MM.1S (cell line): ENCODE data around the gene MACROD2.

Experiments
- EZH2 ChIP-seq: fragments of 300-600 bp; sonication (generic); optimal IDR thresholded peaks from 2 replicates; pipeline ENCODE3; 2017; ENCODE audit warnings: low read depth, mild to moderate bottlenecking, antibody characterized with exemption, low read length, mixed read lengths
- EZH2phosphoT487 ChIP-seq: fragments of 300-600 bp; sonication (generic); IDR thresholded peaks from 2 replicates; pipeline ENCODE4 v1.6.1; 2018; ENCODE audit warnings: antibody characterized with exemption, low read length
- TF ChIP-seq, protein P1 (sequence below): fragments of 300-600 bp; sonication (generic); IDR thresholded peaks from 2 replicates; pipeline ENCODE4 v1.5.1; 2016; ENCODE audit warnings: antibody characterized with exemption, low read length, mixed read lengths

DNA sequence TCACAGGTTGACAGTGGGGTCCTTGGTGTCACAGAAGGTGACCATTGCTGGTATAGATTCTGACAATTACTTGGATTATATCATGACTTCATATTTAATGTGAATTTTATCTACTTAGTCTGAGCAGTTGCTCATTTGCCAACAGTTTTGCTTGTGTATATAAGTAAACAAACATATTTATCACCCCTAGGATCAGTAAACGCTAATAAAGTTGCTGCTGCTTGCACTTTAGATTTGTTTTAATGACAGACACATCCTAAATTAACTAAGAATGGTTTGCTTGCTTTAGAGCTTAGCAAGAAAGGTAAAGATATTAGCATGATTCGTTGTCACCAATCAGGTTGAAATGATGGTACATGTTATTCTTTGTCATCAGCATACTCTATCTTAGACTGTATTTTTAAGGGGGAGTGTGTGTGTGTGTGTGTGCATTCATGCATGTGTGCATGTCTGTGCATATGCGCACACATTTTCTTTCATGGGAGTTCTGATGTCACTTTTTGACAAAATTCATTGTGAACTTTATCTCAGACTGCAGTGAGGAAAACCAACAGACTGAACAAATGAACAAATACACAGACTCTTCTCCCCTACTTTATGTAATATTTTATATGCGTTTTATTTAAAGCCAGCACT lies 1124.7 kb downstream of the MACROD2 start:
- TF ChIP-seq, protein P1, sequence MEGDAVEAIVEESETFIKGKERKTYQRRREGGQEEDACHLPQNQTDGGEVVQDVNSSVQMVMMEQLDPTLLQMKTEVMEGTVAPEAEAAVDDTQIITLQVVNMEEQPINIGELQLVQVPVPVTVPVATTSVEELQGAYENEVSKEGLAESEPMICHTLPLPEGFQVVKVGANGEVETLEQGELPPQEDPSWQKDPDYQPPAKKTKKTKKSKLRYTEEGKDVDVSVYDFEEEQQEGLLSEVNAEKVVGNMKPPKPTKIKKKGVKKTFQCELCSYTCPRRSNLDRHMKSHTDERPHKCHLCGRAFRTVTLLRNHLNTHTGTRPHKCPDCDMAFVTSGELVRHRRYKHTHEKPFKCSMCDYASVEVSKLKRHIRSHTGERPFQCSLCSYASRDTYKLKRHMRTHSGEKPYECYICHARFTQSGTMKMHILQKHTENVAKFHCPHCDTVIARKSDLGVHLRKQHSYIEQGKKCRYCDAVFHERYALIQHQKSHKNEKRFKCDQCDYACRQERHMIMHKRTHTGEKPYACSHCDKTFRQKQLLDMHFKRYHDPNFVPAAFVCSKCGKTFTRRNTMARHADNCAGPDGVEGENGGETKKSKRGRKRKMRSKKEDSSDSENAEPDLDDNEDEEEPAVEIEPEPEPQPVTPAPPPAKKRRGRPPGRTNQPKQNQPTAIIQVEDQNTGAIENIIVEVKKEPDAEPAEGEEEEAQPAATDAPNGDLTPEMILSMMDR = no peak
- TF ChIP-seq EZH2 (no peak), EZH2phosphoT487 (no peak)
